Liver (tissue), 9 donors: ENCODE results near the gene RCSD1. TPM values are rescaled to one million over a fixed set of nuclear protein-coding genes. Genes with fewer than 3 reads are reported as not detected.

Experiments
- DNase-seq: peaks from one replicate; pipeline ENCODE4 v3.0.0-alpha.2; 2017; ENCODE audit warnings: low spot score
- H3K27ac ChIP-seq, 2 donors: one replicate each; pipeline ENCODE4 v1.7.0; 2013; ENCODE audit warnings: inconsistent platforms in 2 of 2, low read length in 2 of 2, control low read depth in 1 of 2, low read depth in 1 of 2, mild to moderate bottlenecking in 1 of 2
- H3K27me3 ChIP-seq, 4 donors: one replicate each; pipeline versions ENCODE4 v1.6.1 to v1.7.0; 2013; ENCODE audit warnings: low read length in 3 of 4, inconsistent platforms in 1 of 4, mild to moderate bottlenecking in 1 of 4, moderate library complexity in 1 of 4; ENCODE audit not compliant: control insufficient read depth in 4 of 4, insufficient read depth in 4 of 4
- H3K36me3 ChIP-seq, 4 donors: one replicate each; pipeline versions ENCODE4 v1.6.1 to v1.7.0; 2013; ENCODE audit warnings: low read length in 3 of 4, mild to moderate bottlenecking in 3 of 4, low read depth in 1 of 4, moderate library complexity in 1 of 4; ENCODE audit not compliant: control insufficient read depth in 4 of 4, insufficient read depth in 3 of 4
- H3K4me1 ChIP-seq, 4 donors: one replicate each; pipeline versions ENCODE4 v1.6.1 to v1.7.0; 2013; ENCODE audit warnings: low read length in 3 of 4, mild to moderate bottlenecking in 3 of 4, moderate library complexity in 1 of 4; ENCODE audit not compliant: control insufficient read depth in 4 of 4, insufficient read depth in 4 of 4
- H3K4me3 ChIP-seq, 3 donors: one replicate each; pipeline versions ENCODE4 v1.6.1 to v1.7.0; 2013; ENCODE audit warnings: low read length in 3 of 3, control low read depth in 1 of 3, low read depth in 1 of 3, mild to moderate bottlenecking in 1 of 3
- H3K9ac ChIP-seq, 2 donors: one replicate each; pipeline ENCODE4 v1.7.0; 2013; ENCODE audit warnings: low read length in 2 of 2, mild to moderate bottlenecking in 2 of 2, moderate library complexity in 2 of 2, control low read depth in 1 of 2, low read depth in 1 of 2
- H3K9me3 ChIP-seq, 4 donors: one replicate each; pipeline versions ENCODE4 v1.6.1 to v1.7.0; 2013; ENCODE audit warnings: low read length in 3 of 4; ENCODE audit not compliant: control insufficient read depth in 4 of 4
- CTCF ChIP-seq: fragments of 150-350 bp; IDR thresholded peaks from 2 replicates; pipeline ENCODE4 v1.5.1; 2017; ENCODE audit warnings: improper control_type of control experiment, low read depth, low read length; ENCODE audit not compliant: missing input control
- EGR1 ChIP-seq, 2 donors: IDR thresholded peaks; 2 replicates each; pipeline ENCODE4 v1.6.1; 2016 to 2018; ENCODE audit warnings: antibody characterized with exemption in 2 of 2, low read depth in 2 of 2
- FOXA1 ChIP-seq: IDR thresholded peaks from 2 replicates; pipeline ENCODE4 v1.6.1; 2016; ENCODE audit warnings: antibody characterized with exemption
- FOXA2 ChIP-seq: IDR thresholded peaks from 2 replicates; pipeline ENCODE4 v1.6.1; 2016; ENCODE audit warnings: antibody characterized with exemption
- GABPA ChIP-seq, 2 donors: IDR thresholded peaks in 1 of 2; conservative IDR thresholded peaks in 1 of 2; 2 replicates each; pipeline ENCODE4 v1.6.1; 2016; ENCODE audit warnings: antibody characterized with exemption in 2 of 2, mild to moderate bottlenecking in 1 of 2, moderate library complexity in 1 of 2
- HNF4A ChIP-seq, 2 donors: conservative IDR thresholded peaks; 2 replicates each; pipeline ENCODE4 v1.6.1; 2016; ENCODE audit warnings: antibody characterized with exemption in 2 of 2, mild to moderate bottlenecking in 2 of 2
- HNF4G ChIP-seq: IDR thresholded peaks from 2 replicates; pipeline ENCODE4 v1.6.1; 2016; ENCODE audit warnings: antibody characterized with exemption
- JUND ChIP-seq, 2 donors: IDR thresholded peaks; 2 replicates each; pipeline ENCODE4 v1.6.1; 2016; ENCODE audit warnings: antibody characterized with exemption in 2 of 2
- MAX ChIP-seq: IDR thresholded peaks from 2 replicates; pipeline ENCODE4 v1.6.1; 2016; ENCODE audit warnings: antibody characterized with exemption
- NR2F2 ChIP-seq: IDR thresholded peaks from 2 replicates; pipeline ENCODE4 v1.6.1; 2016; ENCODE audit warnings: antibody characterized with exemption
- RAD21 ChIP-seq, 2 donors: IDR thresholded peaks; 2 replicates each; pipeline ENCODE4 v1.6.1; 2016; ENCODE audit warnings: antibody characterized with exemption in 2 of 2, mild to moderate bottlenecking in 2 of 2
- REST ChIP-seq: IDR thresholded peaks from 2 replicates; pipeline ENCODE4 v1.6.1; 2016; ENCODE audit warnings: antibody characterized with exemption, mild to moderate bottlenecking
- RXRA ChIP-seq, 2 donors: IDR thresholded peaks; 2 replicates each; pipeline ENCODE4 v1.6.1; 2017 to 2018; ENCODE audit warnings: antibody characterized with exemption in 2 of 2, mild to moderate bottlenecking in 1 of 2
- SP1 ChIP-seq: IDR thresholded peaks from 2 replicates; pipeline ENCODE4 v1.6.1; 2018; ENCODE audit warnings: antibody characterized with exemption, mild to moderate bottlenecking
- TAF1 ChIP-seq: conservative IDR thresholded peaks from 2 replicates; pipeline ENCODE4 v1.6.1; 2016; ENCODE audit warnings: antibody characterized with exemption, mild to moderate bottlenecking
- YY1 ChIP-seq: IDR thresholded peaks from 2 replicates; pipeline ENCODE4 v1.6.1; 2016; ENCODE audit warnings: antibody characterized with exemption, mild to moderate bottlenecking
- WGBS: extraction: QIAGEN DNeasy Blood & Tissue Kit; methylation state at CpG from one replicate; pipeline ENCODE4 v1.1.7; 2013; 5-methylcytosine and 5-hydroxymethylcytosine counted together
- polyA plus RNA-seq, 2 donors: library from polyadenylated mRNA; stranded (reverse) in 1 of 2; unstranded in 1 of 2; fragments of 200-250 nt in 1 of 2; fragments of >200 nt in 1 of 2; fragmentation: Nextera tagmentation in 1 of 2; extraction: Ambion mirVana in 1 of 2; gene quantifications; one replicate each; pipeline versions ENCODE4 v1.2.1 to v1.2.3, GENCODE V29; 2013 to 2015
- total RNA-seq, 2 donors: library from RNA; depleted of rRNA; stranded (reverse); fragments of >200 nt; gene quantifications; one replicate each; pipeline ENCODE4 v1.2.3, GENCODE V29; 2014
- donor health status: healthy.
- donor health status: healthy.
- donor health status: healthy.
- donor health status: healthy.
- donor health status: healthy.

The RCSD1 gene
- total and polyA plus RNA-seq, 4 donors = 3.1 to 15.0 (median 6.0) TPM

- H3K27ac ChIP-seq = no peak overlapping the region
- H3K36me3 ChIP-seq = peaks cover 0 to 5% (median 1%) of the 10 kb centered on the region in 4 donors
- peaks cover 0 to 5% (median 0%) of the 10 kb centered on the region in 4 donors for H3K4me1 ChIP-seq
- no peak for DNase-seq
- no peaks in the 10 kb centered on the region for H3K9me3 ChIP-seq
- no peak overlapping the region for H3K4me3 ChIP-seq
- WGBS = 71% methylated on average over 3 of the region's 3 CpGs
- TF ChIP-seq MAX = no peak
- TF ChIP-seq JUND (IDR thresholded peaks at IDR 0.05) = no peak
- no peak for TF ChIP-seq EGR1 (IDR thresholded peaks at IDR 0.05; ENCODE audit: low read depth in 2 of 2)
- no peak for TF ChIP-seq HNF4A (conservative IDR thresholded peaks at IDR 0.05)
- no peak for TF ChIP-seq FOXA1
- no peak for TF ChIP-seq YY1
- TF ChIP-seq GABPA (IDR thresholded peaks at IDR 0.05 in 1 of 2, conservative IDR thresholded peaks at IDR 0.05 in 1 of 2) = no peak
- no peak for TF ChIP-seq TAF1
- no peak for TF ChIP-seq HNF4G
- TF ChIP-seq NR2F2 = no peak
- no peak for TF ChIP-seq SP1
- TF ChIP-seq RAD21 (IDR thresholded peaks at IDR 0.05) = no peak
- TF ChIP-seq REST = no peak
- TF ChIP-seq FOXA2 = no peak
- no peak for TF ChIP-seq RXRA (IDR thresholded peaks at IDR 0.05)
- no peaks in the 10 kb centered on the region for H3K27me3 ChIP-seq
- H3K9ac ChIP-seq = no peak overlapping the region
Measured at GRCh38 chr1:167642501-167642826, 12.4 kb downstream of the RCSD1 start.

GRCh38 chr1:167643441-167643840 lies 13.4 kb downstream of the RCSD1 start:
- 74% methylated on average over 3 of the region's 3 CpGs for WGBS
- no peak for DNase-seq

More at GRCh38 chr1:167643441-167643840, 13.4 kb downstream of the RCSD1 start:
- Histone ChIP-seq H3K27ac (no peak overlapping the region), H3K9ac (no peak overlapping the region), H3K36me3 (peaks cover 0 to 5% (median 1%) of the 10 kb centered on the region in 4 donors), H3K27me3 (no peaks in the 10 kb centered on the region), H3K4me1 (peaks cover 0 to 3% (median 1%) of the 10 kb centered on the region in 4 donors), H3K9me3 (no peaks in the 10 kb centered on the region), H3K4me3 (no peak overlapping the region)
- TF ChIP-seq YY1 (no peak), NR2F2 (no peak), EGR1 (IDR thresholded peaks at IDR 0.05; ENCODE audit: low read depth in 2 of 2) (no peak), CTCF (no peak)
